ENCODE results near the gene NTM. TPM values are rescaled to one million over a fixed set of nuclear protein-coding genes. Genes with fewer than 3 reads are reported as not detected.

The NTM gene
- total and polyA plus RNA-seq, 2 experiments from 2014 or later = 2.2 to 4.9 TPM

DNA sequence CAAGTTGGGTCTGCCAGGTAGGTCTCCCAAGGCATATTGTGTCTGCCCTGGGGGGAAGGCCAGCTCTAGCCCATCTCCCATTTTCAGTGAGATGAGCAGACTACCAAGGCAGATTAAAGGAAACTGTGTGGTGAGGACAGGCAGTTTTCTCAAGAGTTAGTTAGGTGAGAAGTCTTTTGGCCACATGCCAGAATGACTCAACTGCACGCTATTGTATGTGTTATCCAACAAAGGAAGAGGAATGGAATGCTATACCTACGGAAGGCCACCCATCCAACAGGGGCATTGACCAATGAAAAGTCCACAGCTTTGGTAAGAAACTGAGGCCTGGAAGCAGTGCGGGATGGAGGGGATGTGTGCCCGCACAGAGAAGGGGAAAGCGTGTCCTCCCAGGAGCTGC, 941.7 kb downstream of the NTM start:
- no peaks in the 10 kb centered on the region for H3K79me2 ChIP-seq
- no peak overlapping the region for H3K27ac ChIP-seq
- H3K27me3 ChIP-seq = no peaks in the 10 kb centered on the region
- H4K20me1 ChIP-seq (ENCODE audit: insufficient read depth, poor library complexity, severe bottlenecking) = no peaks in the 10 kb centered on the region
- peak; percentile 23 for DNase-seq (ENCODE audit: low spot score)
- TF ChIP-seq, protein P1, sequence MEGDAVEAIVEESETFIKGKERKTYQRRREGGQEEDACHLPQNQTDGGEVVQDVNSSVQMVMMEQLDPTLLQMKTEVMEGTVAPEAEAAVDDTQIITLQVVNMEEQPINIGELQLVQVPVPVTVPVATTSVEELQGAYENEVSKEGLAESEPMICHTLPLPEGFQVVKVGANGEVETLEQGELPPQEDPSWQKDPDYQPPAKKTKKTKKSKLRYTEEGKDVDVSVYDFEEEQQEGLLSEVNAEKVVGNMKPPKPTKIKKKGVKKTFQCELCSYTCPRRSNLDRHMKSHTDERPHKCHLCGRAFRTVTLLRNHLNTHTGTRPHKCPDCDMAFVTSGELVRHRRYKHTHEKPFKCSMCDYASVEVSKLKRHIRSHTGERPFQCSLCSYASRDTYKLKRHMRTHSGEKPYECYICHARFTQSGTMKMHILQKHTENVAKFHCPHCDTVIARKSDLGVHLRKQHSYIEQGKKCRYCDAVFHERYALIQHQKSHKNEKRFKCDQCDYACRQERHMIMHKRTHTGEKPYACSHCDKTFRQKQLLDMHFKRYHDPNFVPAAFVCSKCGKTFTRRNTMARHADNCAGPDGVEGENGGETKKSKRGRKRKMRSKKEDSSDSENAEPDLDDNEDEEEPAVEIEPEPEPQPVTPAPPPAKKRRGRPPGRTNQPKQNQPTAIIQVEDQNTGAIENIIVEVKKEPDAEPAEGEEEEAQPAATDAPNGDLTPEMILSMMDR (IDR thresholded peaks at IDR 0.05; ENCODE audit: poor library complexity) = no peak
- TF ChIP-seq EZH2phosphoT487 (IDR thresholded peaks at IDR 0.05; ENCODE audit: low read depth, severe bottlenecking, unreplicated experiment) (no peak), EZH2 (IDR thresholded peaks at IDR 0.05; ENCODE audit: borderline replicate concordance) (no peak)
- no peak overlapping the region for H2AFZ ChIP-seq
- 91% methylated on average over 5 of the region's 5 CpGs for WGBS (ENCODE audit: low lambda C conversion rate, missing lambda C conversion rate)
- no peak overlapping the region for H3K4me3 ChIP-seq
- H3K36me3 ChIP-seq (replicated peaks; ENCODE audit: insufficient read depth, low read depth) = no peaks in the 10 kb centered on the region
- no peak overlapping the region for H3K4me2 ChIP-seq
- H3K4me1 ChIP-seq (ENCODE audit: insufficient read depth) = no peaks in the 10 kb centered on the region
- H3K9me2 ChIP-seq (replicated peaks; ENCODE audit: insufficient read depth) = no peaks in the 10 kb centered on the region
- H3K9me3 ChIP-seq (ENCODE audit: low read depth) = no peaks in the 10 kb centered on the region

DNA sequence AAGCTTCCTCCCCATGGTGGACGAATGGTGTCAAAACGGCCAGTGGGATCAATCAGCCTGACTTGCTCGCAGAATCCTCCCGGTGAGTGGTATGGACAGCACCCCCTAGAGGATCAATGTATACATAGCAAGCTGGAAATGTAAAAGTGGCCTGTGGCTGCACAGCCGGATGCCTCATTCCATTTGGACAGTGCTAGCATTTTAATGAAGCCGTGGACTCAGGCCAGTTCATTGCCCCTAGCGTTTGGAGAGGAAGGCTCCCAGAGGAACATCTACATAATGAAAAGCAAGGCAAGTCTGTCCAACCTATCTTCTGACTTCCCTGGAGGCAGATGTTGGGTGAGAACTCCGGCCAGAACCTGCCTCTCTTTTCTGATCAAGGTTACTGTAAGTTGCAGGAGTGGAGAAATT, 942.3 kb downstream of the NTM start:
- no peak for DNase-seq (ENCODE audit: low spot score)
- 33% methylated on average over 8 of the region's 8 CpGs for WGBS (ENCODE audit: low lambda C conversion rate, missing lambda C conversion rate)
- H3K9me2 ChIP-seq (replicated peaks; ENCODE audit: insufficient read depth) = no peaks in the 10 kb centered on the region
- no peak overlapping the region for H3K4me3 ChIP-seq
- H3K36me3 ChIP-seq (replicated peaks; ENCODE audit: insufficient read depth, low read depth) = no peaks in the 10 kb centered on the region
- no peak overlapping the region for H2AFZ ChIP-seq
- H4K20me1 ChIP-seq (ENCODE audit: insufficient read depth, poor library complexity, severe bottlenecking) = no peaks in the 10 kb centered on the region
- TF ChIP-seq EZH2phosphoT487 (IDR thresholded peaks at IDR 0.05; ENCODE audit: low read depth, severe bottlenecking, unreplicated experiment) = no peak
- TF ChIP-seq, protein P1 (IDR thresholded peaks at IDR 0.05; ENCODE audit: poor library complexity) = peak; percentile 49
- no peak for TF ChIP-seq EZH2 (IDR thresholded peaks at IDR 0.05; ENCODE audit: borderline replicate concordance)
- no peak overlapping the region for H3K27ac ChIP-seq
- H3K27me3 ChIP-seq = no peaks in the 10 kb centered on the region
- H3K9me3 ChIP-seq (ENCODE audit: low read depth) = no peaks in the 10 kb centered on the region
- H3K4me2 ChIP-seq = no peak overlapping the region
- no peaks in the 10 kb centered on the region for H3K4me1 ChIP-seq (ENCODE audit: insufficient read depth)
- H3K79me2 ChIP-seq = no peaks in the 10 kb centered on the region

DNA sequence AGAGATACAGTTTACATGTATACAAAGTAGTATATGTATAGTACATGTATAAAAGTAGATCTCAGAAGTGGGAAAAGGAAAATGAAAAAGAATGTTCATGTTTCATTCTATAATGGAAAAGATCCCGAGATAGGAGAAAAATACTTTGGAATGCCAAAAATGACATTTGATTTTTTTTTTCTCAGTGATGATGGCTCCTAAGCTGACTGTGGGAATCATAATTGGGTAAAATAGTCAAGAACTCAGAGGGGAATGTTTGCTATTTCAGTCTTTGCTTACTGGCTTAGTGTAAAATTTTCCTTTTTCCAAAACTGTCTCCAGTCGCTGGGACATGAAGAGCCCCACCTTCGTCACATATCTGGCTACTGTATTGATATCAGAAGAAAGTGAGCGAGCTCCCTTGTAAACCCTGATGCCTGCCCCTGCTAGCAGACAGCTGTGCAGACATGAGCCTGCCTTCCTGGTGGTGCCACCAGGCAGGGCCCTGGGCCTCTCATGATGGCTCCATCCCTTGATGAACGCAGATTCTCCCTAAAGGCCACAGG, 944.6 kb downstream of the NTM start:
- TF ChIP-seq EZH2 (IDR thresholded peaks at IDR 0.05; ENCODE audit: borderline replicate concordance) (no peak), EZH2phosphoT487 (IDR thresholded peaks at IDR 0.05; ENCODE audit: low read depth, severe bottlenecking, unreplicated experiment) (no peak)
- TF ChIP-seq, protein P1 (IDR thresholded peaks at IDR 0.05; ENCODE audit: poor library complexity) = no peak
- H3K27me3 ChIP-seq = no peaks in the 10 kb centered on the region
- WGBS (ENCODE audit: low lambda C conversion rate, missing lambda C conversion rate) = 78% methylated on average over 5 of the region's 5 CpGs
- H3K9me3 ChIP-seq (ENCODE audit: low read depth) = no peaks in the 10 kb centered on the region
- no peaks in the 10 kb centered on the region for H3K4me1 ChIP-seq (ENCODE audit: insufficient read depth)
- H3K4me2 ChIP-seq = no peak overlapping the region
- no peaks in the 10 kb centered on the region for H3K79me2 ChIP-seq
- H3K9me2 ChIP-seq (replicated peaks; ENCODE audit: insufficient read depth) = no peaks in the 10 kb centered on the region
- no peaks in the 10 kb centered on the region for H3K36me3 ChIP-seq (replicated peaks; ENCODE audit: insufficient read depth, low read depth)
- no peak overlapping the region for H2AFZ ChIP-seq
- no peaks in the 10 kb centered on the region for H4K20me1 ChIP-seq (ENCODE audit: insufficient read depth, poor library complexity, severe bottlenecking)
- no peak for DNase-seq (ENCODE audit: low spot score)
- H3K27ac ChIP-seq = no peak overlapping the region
- H3K4me3 ChIP-seq = no peak overlapping the region

Measured in hepatocyte (in vitro differentiated cells).